ENCODE data around the gene DLGAP1. TPM values are rescaled to one million over a fixed set of nuclear protein-coding genes. Genes with fewer than 3 reads are reported as not detected.

DLGAP1 gene
- total RNA-seq, 1 experiment from 2014 or later: 23.2 TPM

GRCh38 chr18:4200399-4200798 lies 254.7 kb downstream of the DLGAP1 start:
- Histone ChIP-seq H3K18ac (ENCODE audit: insufficient read length, low read depth, low read length) (no peak overlapping the region), H4K5ac (ENCODE audit: insufficient read length, low read depth, low read length) (no peak overlapping the region), H3K14ac (ENCODE audit: insufficient read depth, low read length) (no peak overlapping the region), H2BK5ac (ENCODE audit: insufficient read length, low read length) (no peak overlapping the region), H3K4ac (ENCODE audit: low read depth, low read length) (no peak overlapping the region), H3K23ac (ENCODE audit: insufficient read length, low read depth, low read length) (no peak overlapping the region), H3K9me3 (ENCODE audit: control insufficient read depth, low read depth, low read length) (no peaks in the 10 kb centered on the region), H2BK20ac (ENCODE audit: low read depth, low read length, poor library complexity, severe bottlenecking) (no peak overlapping the region), H4K8ac (replicated peaks; ENCODE audit: insufficient read length, low read depth, low read length) (no peak overlapping the region), H3K9ac (ENCODE audit: extremely low read depth, insufficient read length, low read length) (no peak overlapping the region), H2BK120ac (ENCODE audit: low read depth, low read length, poor library complexity, severe bottlenecking) (no peak overlapping the region), H3K4me1 (ENCODE audit: insufficient read depth, low read length) (peaks cover 9% of the 10 kb centered on the region), H3K27me3 (ENCODE audit: insufficient read depth, low read length) (no peaks in the 10 kb centered on the region; the same call in 1 of the 2 replicates), H2AFZ (ENCODE audit: low read length) (no peak overlapping the region), H3K56ac (ENCODE audit: insufficient read length, low read depth, low read length) (no peak overlapping the region), H4K91ac (ENCODE audit: insufficient read length, low read depth, low read length) (no peak overlapping the region), H3T11ph (ENCODE audit: low read length) (no peak overlapping the region), H3K23me2 (ENCODE audit: insufficient read length, low read depth, low read length, poor library complexity, severe bottlenecking) (no peaks in the 10 kb centered on the region), H3K79me2 (ENCODE audit: insufficient read depth, low read length) (no peaks in the 10 kb centered on the region), H3K79me1 (ENCODE audit: insufficient read depth, low read depth, low read length, poor library complexity, severe bottlenecking) (no peaks in the 10 kb centered on the region), H2BK15ac (ENCODE audit: low read depth, low read length) (no peak overlapping the region), H3K4me2 (ENCODE audit: insufficient read depth, insufficient read length, low read length) (no peak overlapping the region), H2BK12ac (ENCODE audit: insufficient read length, low read depth, low read length) (no peak overlapping the region), H2AK5ac (ENCODE audit: insufficient read length, low read length) (no peak overlapping the region), H4K20me1 (ENCODE audit: control insufficient read depth, insufficient read depth, insufficient read length) (no peaks in the 10 kb centered on the region), H3K27ac (ENCODE audit: insufficient read length, low read depth, low read length) (no peak overlapping the region)
- Mint-ChIP-seq H3K4me3 (no peak overlapping the region), H3K9me3 (no peaks in the 10 kb centered on the region), H3K27me3 (ENCODE audit: low read depth) (no peaks in the 10 kb centered on the region), H3K27ac (no peak overlapping the region), H3K36me3 (ENCODE audit: insufficient read depth in 1 of 3, low read depth in 3 of 3) (peaks cover 0 to 4% (median 2%) of the 10 kb centered on the region in 3 experiments; a peak in 4 of 7 replicates), H3K4me1 (peaks cover 19 to 29% of the 10 kb centered on the region in 2 experiments)
- TF ChIP-seq CTCF (conservative IDR thresholded peaks at IDR 0.05): no peak
- no peak for DNase-seq
